H1 (cell line): Measurements from ENCODE around the gene NEUROD4. TPM values are rescaled to one million over a fixed set of nuclear protein-coding genes. Genes with fewer than 3 reads are reported as not detected.

Experiments used
- FOSL1 ChIP-seq: IDR thresholded peaks from 2 replicates; pipeline ENCODE4 v1.6.1; 2011; ENCODE audit warnings: mild to moderate bottlenecking, low read depth, low read length, moderate library complexity; ENCODE audit not compliant: insufficient read depth
- NRF1 ChIP-seq: IDR thresholded peaks from 2 replicates; pipeline ENCODE4 v1.6.1; 2011; ENCODE audit warnings: mild to moderate bottlenecking, low read depth, low read length, improper control_type of control experiment
- RNF2 ChIP-seq: fragments of 200-900, 300-1000 bp; sonication (generic); IDR thresholded peaks from 2 replicates; pipeline ENCODE4 v1.7.1; 2016; ENCODE audit warnings: borderline replicate concordance, low read depth, mild to moderate bottlenecking, antibody characterized with exemption, low read length; ENCODE audit not compliant: poor library complexity, severe bottlenecking; ENCODE audit errors: missing control alignments
- TAF1 ChIP-seq: IDR thresholded peaks from 2 replicates; pipeline ENCODE4 v1.6.1; 2011; ENCODE audit warnings: mild to moderate bottlenecking, low read depth, low read length
- TEAD4 ChIP-seq: IDR thresholded peaks from 2 replicates; pipeline ENCODE4 v1.6.1; 2012; ENCODE audit warnings: low read depth, low read length, inconsistent platforms, mixed read lengths
- ZNF274 ChIP-seq: IDR thresholded peaks from 2 replicates; pipeline ENCODE4 v1.7.0; 2012; ENCODE audit warnings: low read length, borderline replicate concordance; ENCODE audit errors: extremely low read depth
- polyA plus RNA-seq, 7 experiments: library from polyadenylated mRNA; depleted of rRNA in 3 of 7; stranded (reverse) in 5 of 7; unstranded in 2 of 7; fragments of >200 nt in 5 of 7; fragments of 200-250 nt in 2 of 7; gene quantifications; 1 replicate in 5 of 7; 2 replicates in 1 of 7; 4 replicates in 1 of 7; pipeline versions ENCODE4 v1.2.1 to v1.2.3, GENCODE V29; 2011 to 2013; ENCODE audit warnings: missing spikeins in 2 of 7, mixed read lengths in 2 of 7
- total RNA-seq: library from RNA; stranded (reverse); fragmentation: NEBNext Ultra II Directional; extraction: Animal tissue kit (Norgen Biotek cat#: 25700); gene quantifications from 2 replicates; pipeline ENCODE4 v1.2.1, GENCODE V29; 2021

The NEUROD4 gene
- total and polyA plus RNA-seq, 2 of the 8 experiments (the other 6 are each of a cell fraction or from before 2014, with no cell fraction given): not detected

DNA sequence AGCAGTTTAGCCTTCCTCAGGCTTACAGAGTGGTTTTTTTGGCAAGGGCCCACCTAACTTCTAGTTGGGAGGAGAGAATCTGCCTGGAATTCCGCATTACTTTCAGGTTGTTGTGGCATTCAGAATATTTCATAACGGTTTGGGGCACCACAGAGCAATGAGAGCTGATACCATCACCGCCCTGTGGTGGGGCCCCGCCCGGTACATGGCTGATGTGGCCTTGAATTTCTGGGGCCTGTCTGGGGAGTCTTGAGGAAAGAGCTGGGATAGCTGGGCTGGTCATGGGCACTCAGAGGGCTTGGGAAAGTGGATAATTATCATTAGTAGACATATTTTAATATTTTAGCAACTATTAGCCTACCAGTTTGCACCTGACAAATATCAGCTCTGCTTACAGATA lies 39.4 kb upstream of the NEUROD4 start (continued):
- TF ChIP-seq TEAD4 (no peak), ZNF274 (no peak), FOSL1 (no peak), NRF1 (no peak), TAF1 (no peak), RNF2 (no peak)
